Bronchial epithelial cell (primary cell): ENCODE data around the gene APOL4. TPM values are rescaled to one million over a fixed set of nuclear protein-coding genes. Genes with fewer than 3 reads are reported as not detected.

Experiments used
- DNase-seq: peaks from one replicate; pipeline ENCODE4 v3.0.0-alpha.2; 2010; ENCODE audit warnings: low read depth
- FAIRE-seq: peaks from 2 replicates; lab custom pipeline; 2011; peaks lifted over from hg19 to GRCh38; lab: Jason Lieb, UNC
- H3K27me3 ChIP-seq: 2 replicates; pipeline ENCODE4 v1.5.1; 2011; ENCODE audit warnings: low read length; ENCODE audit not compliant: control insufficient read depth, insufficient read depth
- H3K36me3 ChIP-seq: 2 replicates; pipeline ENCODE4 v1.5.1; 2011; ENCODE audit warnings: low read length; ENCODE audit not compliant: control insufficient read depth, insufficient read depth
- H3K4me3 ChIP-seq: 2 replicates; pipeline ENCODE4 v1.5.1; 2011; ENCODE audit warnings: mild to moderate bottlenecking, low read depth, low read length, control low read depth
- total RNA-seq: library from RNA; depleted of rRNA; stranded (reverse); fragments of >200 nt; gene quantifications from 2 replicates; pipeline ENCODE4 v1.2.1, GENCODE V29; 2014
- TF ChIP-seq, protein P1 (sequence below): IDR thresholded peaks from 2 replicates; pipeline ENCODE4 v1.5.1; 2011; ENCODE audit warnings: mild to moderate bottlenecking, moderate library complexity, low read length, control low read depth, inconsistent platforms; ENCODE audit not compliant: insufficient read depth, severe bottlenecking

The APOL4 gene
- total RNA-seq, 1 donor from 2014 or later = under 0.01 TPM

DNA sequence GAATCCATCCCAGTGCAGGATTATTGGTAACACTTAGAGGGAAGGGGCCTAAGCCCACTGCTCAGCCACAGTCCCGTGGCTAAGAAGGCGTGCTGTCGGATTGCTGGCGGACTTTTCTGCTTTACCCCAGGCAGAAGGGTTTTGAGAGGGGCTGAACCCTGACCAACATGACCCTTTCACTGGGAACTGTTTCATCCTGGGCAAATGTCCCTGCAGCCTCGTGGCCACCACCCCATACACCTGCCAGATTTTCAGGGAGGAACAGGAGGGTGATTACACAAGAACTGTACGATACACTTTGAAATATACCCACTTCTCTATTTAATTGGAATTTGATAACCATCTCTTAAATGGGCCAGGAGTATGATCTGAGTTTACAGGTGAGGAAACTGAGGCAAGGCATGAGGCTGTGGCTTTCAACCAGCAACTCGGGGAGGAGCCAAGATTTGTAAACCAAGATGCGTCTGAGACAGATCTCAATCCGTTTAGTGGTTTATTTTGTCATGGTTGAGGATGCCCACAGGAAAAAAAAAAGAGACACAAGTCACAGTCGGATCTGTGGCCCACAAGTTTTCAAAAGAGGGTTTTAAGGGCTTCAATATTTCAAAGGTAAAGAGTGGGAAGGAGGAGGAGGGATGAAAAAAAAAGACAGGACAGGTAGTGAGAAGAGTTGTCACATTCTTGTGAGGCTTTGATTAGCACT is 34.9 kb downstream of the APOL4 start:
- no peak for DNase-seq
- TF ChIP-seq, protein P1, sequence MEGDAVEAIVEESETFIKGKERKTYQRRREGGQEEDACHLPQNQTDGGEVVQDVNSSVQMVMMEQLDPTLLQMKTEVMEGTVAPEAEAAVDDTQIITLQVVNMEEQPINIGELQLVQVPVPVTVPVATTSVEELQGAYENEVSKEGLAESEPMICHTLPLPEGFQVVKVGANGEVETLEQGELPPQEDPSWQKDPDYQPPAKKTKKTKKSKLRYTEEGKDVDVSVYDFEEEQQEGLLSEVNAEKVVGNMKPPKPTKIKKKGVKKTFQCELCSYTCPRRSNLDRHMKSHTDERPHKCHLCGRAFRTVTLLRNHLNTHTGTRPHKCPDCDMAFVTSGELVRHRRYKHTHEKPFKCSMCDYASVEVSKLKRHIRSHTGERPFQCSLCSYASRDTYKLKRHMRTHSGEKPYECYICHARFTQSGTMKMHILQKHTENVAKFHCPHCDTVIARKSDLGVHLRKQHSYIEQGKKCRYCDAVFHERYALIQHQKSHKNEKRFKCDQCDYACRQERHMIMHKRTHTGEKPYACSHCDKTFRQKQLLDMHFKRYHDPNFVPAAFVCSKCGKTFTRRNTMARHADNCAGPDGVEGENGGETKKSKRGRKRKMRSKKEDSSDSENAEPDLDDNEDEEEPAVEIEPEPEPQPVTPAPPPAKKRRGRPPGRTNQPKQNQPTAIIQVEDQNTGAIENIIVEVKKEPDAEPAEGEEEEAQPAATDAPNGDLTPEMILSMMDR = no peak
- Histone ChIP-seq H3K27me3 (no peaks in the 10 kb centered on the region), H3K36me3 (no peaks in the 10 kb centered on the region), H3K4me3 (no peak overlapping the region)
- FAIRE-seq = no peak

GRCh38 chr22:36166086-36166485 is 35.5 kb downstream of the APOL4 start:
- TF ChIP-seq, protein P1 = no peak
- Histone ChIP-seq H3K4me3 (no peak overlapping the region), H3K27me3 (no peaks in the 10 kb centered on the region), H3K36me3 (no peaks in the 10 kb centered on the region)
- FAIRE-seq (no peak), DNase-seq (no peak)

DNA sequence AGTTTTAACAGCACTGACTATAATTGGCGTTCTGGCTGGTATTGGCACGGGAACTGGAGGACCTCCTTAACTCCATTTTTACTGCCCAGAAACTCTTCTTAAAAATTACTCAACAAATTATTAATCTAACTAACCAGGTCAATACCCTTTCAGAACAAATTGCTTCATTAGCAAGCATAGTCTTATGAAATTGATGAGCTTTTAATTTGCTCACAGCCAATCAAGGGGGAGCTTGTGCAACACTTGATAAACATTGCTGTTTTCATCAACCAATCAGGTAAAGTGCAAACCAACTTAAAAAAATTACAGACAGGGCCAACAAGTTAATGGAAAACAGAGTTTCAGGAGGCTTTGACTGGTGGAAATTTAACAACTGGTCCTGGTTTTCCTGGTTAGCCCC is 36.5 kb downstream of the APOL4 start:
- FAIRE-seq = no peak
- H3K4me3 ChIP-seq = no peak overlapping the region

DNA sequence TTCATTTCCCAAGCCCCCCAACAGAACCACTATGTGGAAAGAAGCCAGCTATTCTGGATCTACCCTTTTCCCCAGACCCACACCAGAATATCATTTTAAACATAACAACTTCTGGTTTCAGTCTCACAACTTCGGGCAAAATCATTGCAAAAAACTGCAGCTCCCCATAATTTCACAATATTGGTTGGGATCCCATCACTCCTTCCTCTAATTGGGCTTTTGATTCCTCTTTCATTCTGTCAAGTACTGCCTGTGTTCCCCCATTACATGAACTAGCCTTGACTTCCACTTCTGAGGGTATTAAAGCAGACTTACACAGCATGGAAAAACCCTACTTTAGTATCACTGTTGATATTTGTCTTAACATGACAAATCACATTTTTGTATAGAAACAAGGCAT is 37.0 kb downstream of the APOL4 start:
- Histone ChIP-seq H3K27me3 (no peaks in the 10 kb centered on the region), H3K4me3 (no peak overlapping the region), H3K36me3 (no peaks in the 10 kb centered on the region)
- FAIRE-seq = no peak
- no peak for DNase-seq
- TF ChIP-seq, protein P1 = no peak

More for the DNA sequence above, 36.5 kb downstream of the APOL4 start:
- Histone ChIP-seq H3K36me3 (no peaks in the 10 kb centered on the region), H3K27me3 (no peaks in the 10 kb centered on the region)
- TF ChIP-seq, protein P1 = no peak
- DNase-seq = no peak

DNA sequence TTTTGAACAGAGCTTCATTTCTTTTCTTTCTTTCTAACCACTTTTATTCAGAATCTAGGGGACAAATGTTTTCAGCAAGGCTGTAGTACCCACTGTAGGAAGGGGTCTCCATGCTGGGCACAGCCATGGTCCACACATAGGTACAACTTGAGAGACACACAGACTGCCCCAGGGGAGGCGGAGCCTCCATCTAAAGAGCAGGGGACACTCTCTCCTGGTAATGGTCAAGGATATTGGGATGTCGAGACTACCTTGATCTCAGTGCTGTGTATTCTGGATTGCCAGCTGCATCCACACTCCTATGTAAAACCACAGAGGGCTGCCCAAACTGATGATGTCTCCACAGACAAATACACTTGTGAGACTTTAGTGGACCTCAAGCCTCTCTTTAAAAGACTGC is 38.1 kb downstream of the APOL4 start:
- DNase-seq (no peak), FAIRE-seq (no peak)
- H3K36me3 ChIP-seq = no peaks in the 10 kb centered on the region
- TF ChIP-seq, protein P1 = no peak
- no peaks in the 10 kb centered on the region for H3K27me3 ChIP-seq
- H3K4me3 ChIP-seq = no peak overlapping the region
